T-helper 2 cell treated with Interferon-gamma antibody and Interleukin-4, amounts not matched to agents 100 ng/mL and 5 ng/mL, for 36 hours (primary cell): Measurements from ENCODE around the gene ZSCAN18. TPM values are rescaled to one million over a fixed set of nuclear protein-coding genes. Genes with fewer than 3 reads are reported as not detected.

Experiments used
- intact Hi-C: fragments of 100-400 bp; cut with micrococcal nuclease; formaldehyde crosslinking; loops from one replicate; pipeline ENCODE4 v1.15.1; 2023
- total RNA-seq: library from RNA; stranded (reverse); gene quantifications from 2 replicates; pipeline ENCODE4 v1.2.3, GENCODE V29; 2022

Gene ZSCAN18
- total RNA-seq, 1 donor from 2014 or later: 2.7 TPM

DNA sequence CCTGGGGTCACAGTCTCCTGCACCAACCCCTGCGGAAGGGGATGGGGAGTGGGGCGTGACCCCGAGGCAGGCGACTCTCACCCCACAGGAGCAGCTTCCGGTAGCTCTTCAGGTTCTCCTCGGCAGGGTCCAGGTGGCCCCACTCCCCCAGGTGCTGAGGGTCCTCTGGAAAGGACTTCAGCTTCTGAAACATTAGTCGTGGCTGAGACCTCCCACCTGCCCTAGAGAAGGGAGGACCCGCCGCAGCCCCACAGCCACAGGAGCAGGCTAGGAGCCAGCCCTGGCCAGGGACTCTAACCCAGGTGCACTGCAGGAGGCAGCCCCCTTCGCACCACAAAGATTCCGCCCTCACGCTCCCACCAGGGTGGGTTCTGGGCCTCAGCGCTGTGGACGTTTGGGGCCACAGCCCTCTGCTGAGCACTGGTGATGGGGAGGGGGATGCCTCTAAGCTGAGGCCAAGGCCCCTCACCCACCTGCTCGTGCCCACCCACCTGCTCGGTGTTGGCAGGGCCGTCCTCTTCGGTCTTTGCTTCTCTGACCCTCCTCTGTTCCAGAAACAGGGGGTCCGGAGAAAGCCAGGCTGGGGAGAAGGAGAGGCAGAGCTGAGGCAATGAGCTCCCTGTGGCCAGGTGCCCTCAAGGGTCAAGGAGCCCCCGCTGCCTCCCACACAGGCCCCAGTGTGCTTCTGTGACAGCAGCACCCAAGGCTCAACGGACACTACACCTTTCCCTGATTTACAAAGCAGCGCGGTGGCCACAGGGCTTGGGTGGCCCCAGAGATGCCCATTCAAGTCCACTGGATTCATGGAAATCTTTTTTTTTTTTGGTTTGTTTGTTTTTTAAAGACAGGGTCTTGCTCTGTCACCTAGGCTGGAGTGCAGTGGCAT, 11.0 kb downstream of the ZSCAN18 start:
- intact Hi-C loops: no loop called here

GRCh38 chr19:58085348-58085875, 12.6 kb downstream of the ZSCAN18 start:
- intact Hi-C loops: no loop called here

GRCh38 chr19:58084596-58085347, 13.3 kb downstream of the ZSCAN18 start:
- intact Hi-C loops: no loop called here

DNA sequence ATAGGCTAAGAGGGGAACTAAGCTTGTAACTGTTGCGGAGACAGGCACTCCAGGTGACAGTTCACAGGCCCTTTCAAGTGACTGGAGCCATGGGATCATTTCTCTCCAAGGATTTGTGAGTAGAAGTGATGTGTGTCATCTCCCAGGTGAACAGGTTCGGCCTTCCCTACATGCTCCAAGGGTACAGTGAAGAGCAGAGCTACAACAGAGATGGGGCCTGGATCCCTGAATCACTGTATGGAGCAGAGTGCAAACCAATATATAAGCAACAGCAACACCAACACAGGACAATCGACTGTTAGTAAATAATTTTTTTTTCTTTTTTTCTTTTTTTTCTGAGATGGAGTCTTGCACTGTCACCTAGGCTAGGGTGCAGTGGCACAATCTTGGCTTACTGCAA, 15.0 kb downstream of the ZSCAN18 start:
- intact Hi-C loops: no loop called here

DNA sequence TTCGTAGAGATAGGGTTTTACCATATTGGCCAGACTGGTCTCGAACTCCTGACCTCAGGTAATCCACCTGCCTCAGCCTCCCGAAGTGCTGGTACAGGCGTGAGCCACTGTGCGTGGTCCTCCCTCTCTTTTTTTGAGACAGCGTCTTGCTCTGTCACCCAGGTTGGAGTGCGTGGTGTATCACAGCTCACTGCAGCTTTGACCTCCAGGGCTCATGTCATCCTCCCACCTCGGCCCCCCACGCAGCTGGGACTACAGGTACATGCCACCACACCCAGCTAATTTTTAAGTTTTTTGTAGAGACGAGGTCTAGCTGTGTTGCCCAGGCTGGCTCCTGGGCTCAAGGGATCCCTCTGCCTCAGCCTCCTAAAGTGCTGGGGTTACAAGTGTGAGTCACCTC, 18.2 kb downstream of the ZSCAN18 start:
- intact Hi-C loops: no loop called here

DNA sequence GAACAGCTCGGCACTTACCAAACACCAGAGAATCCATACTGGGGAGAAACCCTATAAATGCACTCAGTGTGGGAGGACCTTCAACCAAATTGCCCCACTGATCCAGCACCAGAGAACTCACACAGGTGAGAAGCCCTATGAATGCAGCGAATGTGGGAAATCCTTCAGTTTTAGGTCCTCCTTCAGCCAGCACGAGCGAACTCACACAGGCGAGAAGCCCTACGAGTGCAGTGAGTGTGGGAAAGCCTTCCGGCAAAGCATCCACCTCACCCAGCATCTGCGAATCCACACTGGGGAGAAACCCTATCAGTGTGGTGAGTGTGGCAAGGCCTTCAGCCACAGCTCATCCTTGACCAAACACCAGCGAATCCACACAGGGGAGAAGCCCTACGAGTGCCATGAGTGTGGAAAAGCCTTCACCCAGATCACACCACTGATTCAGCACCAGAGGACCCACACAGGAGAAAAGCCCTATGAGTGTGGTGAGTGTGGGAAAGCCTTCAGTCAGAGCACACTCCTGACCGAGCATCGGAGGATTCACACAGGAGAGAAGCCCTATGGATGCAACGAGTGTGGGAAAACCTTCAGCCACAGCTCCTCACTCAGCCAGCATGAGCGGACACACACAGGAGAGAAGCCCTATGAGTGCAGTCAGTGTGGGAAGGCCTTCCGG, 30.7 kb downstream of the ZSCAN18 start:
- intact Hi-C loops: no loop called here

GRCh38 chr19:58063712-58064111, 34.3 kb downstream of the ZSCAN18 start:
- intact Hi-C loops: no loop called here

- intact Hi-C loops: no loop called here
Observed at GRCh38 chr19:58060231-58060630, 37.8 kb downstream of the ZSCAN18 start.

DNA sequence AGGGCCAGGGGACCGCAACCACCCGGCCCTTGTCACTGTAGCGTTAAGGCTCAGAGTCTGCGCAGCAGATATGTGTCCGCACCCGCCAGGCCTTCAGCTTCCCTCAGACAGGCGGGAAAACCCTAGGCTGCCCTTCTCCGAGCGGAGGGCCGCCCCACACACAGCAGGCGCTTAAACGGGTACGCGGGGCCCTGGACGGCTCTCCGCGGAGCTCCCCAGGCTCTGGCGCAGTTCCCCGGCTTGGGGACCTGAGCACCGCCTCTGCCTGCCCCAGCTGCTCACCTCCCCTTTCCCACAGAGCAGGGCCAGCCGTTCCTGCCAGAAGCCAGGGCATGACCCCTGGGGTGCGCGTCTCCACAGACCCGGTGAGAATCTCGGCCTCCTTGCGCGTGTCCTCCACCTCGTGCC, 38.4 kb downstream of the ZSCAN18 start:
- intact Hi-C loops: no loop called here

DNA sequence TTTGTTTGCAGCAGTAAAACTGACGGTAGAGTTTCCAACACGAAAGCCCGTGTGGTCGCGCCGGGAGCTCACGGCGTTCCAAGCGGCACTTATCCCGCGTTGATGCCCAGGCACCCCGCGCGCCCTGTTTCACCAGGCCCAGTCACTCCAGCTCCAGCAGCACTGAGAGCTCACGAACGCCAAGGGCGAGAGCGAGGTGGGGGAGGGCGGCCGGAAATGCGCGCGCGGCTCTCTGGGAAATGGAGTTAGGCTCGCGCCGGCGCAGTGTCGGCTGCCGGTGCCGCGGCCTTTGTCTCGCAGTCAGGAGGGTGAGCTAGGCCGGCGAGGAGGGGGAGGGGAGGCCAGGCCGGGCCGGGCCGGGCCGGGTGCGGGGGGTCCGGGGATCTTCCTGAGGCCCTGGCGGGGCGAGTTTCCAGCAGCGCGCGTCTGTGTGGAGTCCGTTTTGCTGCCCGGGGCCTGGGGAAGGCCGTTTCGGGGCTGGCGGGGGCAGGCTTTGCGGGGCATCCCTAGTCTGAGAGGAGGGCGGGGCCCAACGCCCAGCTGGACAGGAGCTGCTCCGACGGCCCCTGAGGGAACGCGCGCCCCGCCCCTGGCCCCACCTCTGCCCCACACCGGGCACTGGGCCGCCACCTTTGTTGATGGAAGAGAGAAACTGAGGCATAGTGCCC, 38.9 kb downstream of the ZSCAN18 start, which contains the start of gene ZNF135:
ZNF135 (plus strand) TSS at position 280 of the 668 bp plus-strand sequence. CDS start 721 bp downstream, outside the sequence.
- intact Hi-C loops: no loop called here

DNA sequence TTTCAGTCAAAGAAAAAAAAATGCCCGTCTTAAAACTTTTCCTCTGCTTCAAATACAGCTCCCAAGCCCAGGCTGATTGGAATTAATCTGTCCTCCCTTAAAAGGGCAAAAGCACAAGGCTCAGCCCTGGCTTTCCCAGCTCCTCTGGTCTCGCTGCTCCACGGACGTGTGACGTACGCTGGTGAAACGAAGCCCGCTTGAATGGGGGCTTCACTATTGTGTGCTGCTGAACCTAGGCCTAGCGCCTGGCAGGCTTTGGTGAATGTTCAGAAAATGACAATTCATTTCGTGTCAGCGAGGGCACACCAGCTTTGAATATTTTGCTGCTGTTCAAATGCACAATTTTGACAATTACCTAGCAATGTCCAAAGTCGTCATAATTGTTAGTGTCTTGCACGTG, 39.6 kb downstream of the ZSCAN18 start:
- intact Hi-C loops: no loop called here

- intact Hi-C loops: no loop called here
Observed at GRCh38 chr19:58056861-58057260, 41.2 kb downstream of the ZSCAN18 start.

GRCh38 chr19:58056261-58056660, 41.8 kb downstream of the ZSCAN18 start:
- intact Hi-C loops: no loop called here

GRCh38 chr19:58054901-58055874, 42.8 kb downstream of the ZSCAN18 start:
- intact Hi-C loops: no loop called here

GRCh38 chr19:58053480-58054156, 44.4 kb downstream of the ZSCAN18 start:
- intact Hi-C loops: no loop called here

- intact Hi-C loops: no loop called here
Observed at GRCh38 chr19:58052256-58052655, 45.8 kb downstream of the ZSCAN18 start.

DNA sequence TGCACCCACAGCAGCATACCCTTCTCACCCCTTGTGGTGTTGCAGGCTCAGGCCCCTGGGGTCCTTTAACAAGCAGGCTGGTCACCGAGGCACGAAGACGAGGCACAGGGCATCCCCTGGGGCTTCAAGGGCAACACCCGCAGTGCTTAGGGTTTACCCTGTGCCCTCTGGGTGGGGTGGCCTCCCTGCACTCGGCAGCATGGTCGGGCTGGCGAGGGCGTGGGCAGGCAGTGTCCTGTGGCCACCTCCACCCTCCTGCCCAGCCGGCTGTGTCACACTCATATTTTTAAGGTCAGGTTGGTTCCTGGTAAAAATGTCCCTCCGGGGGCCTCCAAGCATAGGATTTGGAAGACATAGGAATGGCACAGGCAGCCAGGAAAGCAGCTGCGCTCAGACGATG, 50.4 kb downstream of the ZSCAN18 start:
- intact Hi-C loops: no loop called here

DNA sequence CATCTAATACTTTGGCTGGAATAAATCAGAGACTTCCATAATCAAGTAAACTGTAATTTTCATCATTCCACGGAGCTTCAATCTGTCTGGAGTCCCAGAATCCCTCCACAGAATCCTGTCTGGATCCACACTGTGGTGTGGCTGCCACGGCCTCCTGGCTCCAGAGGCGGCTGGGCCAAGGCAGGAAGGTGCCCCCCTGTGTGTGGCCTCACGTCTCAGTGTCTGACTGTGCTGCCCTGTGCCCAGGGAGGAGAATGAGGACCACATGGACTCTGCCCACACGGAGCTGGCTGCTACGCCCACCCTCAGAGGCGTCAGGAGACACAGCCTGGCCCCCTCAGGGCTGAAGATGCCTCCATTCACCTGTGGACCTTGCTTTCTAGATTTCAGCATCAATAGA, 51.2 kb downstream of the ZSCAN18 start:
- intact Hi-C loops: no loop called here

GRCh38 chr19:58045411-58046050, 52.5 kb downstream of the ZSCAN18 start:
- intact Hi-C loops: no loop called here
